Fibroblast of skin of right biceps (primary cell): ENCODE results near the gene TYSND1.
"Not testable (repeated sequence)": the region's sequence is repeated elsewhere in the genome, so short reads cannot be mapped to it uniquely, and the experiment has no call there.

ENCODE experiments used
- DNase-seq: peaks from one replicate; pipeline ENCODE4 v3.0.0-alpha.2; 2013

The TYSND1 gene

GRCh38 chr10:70162892-70163201, 16.3 kb upstream of the TYSND1 start:
- DNase-seq: peak; percentile 6

GRCh38 chr10:70162151-70162891, 15.8 kb upstream of the TYSND1 start:
- no peak for DNase-seq

- DNase-seq: no peak
Observed at GRCh38 chr10:70160798-70161197, 14.3 kb upstream of the TYSND1 start.

- DNase-seq: not testable (repeated sequence)
Observed at GRCh38 chr10:70159366-70159765, 12.9 kb upstream of the TYSND1 start.

GRCh38 chr10:70158113-70158512, 11.6 kb upstream of the TYSND1 start:
- DNase-seq: no peak

GRCh38 chr10:70155255-70155838, 8.8 kb upstream of the TYSND1 start:
- no peak for DNase-seq

GRCh38 chr10:70148516-70148915, 2.0 kb upstream of the TYSND1 start:
- DNase-seq: no peak

GRCh38 chr10:70147259-70147625, 742 bp upstream of the TYSND1 start:
- no peak for DNase-seq

GRCh38 chr10:70145666-70146488, 623 bp downstream of the TYSND1 start:
- DNase-seq: peak; percentile 73

- DNase-seq: peak; percentile 4
Observed at GRCh38 chr10:70145166-70145665, 1.3 kb downstream of the TYSND1 start.

GRCh38 chr10:70144372-70145110, 2.0 kb downstream of the TYSND1 start:
- no peak for DNase-seq

- no peak for DNase-seq
Observed at GRCh38 chr10:70142555-70142954, 3.9 kb downstream of the TYSND1 start.

- DNase-seq: no peak
Observed at GRCh38 chr10:70140297-70140696, 6.2 kb downstream of the TYSND1 start.

- DNase-seq: no peak
Observed at GRCh38 chr10:70139997-70140250, 6.6 kb downstream of the TYSND1 start.

- no peak for DNase-seq
Observed at GRCh38 chr10:70139151-70139996, 7.1 kb downstream of the TYSND1 start.

GRCh38 chr10:70137927-70138883, 8.3 kb downstream of the TYSND1 start:
- no peak for DNase-seq

- no peak for DNase-seq
Observed at GRCh38 chr10:70137135-70137534, 9.4 kb downstream of the TYSND1 start.

- no peak for DNase-seq
Observed at GRCh38 chr10:70135684-70136083, 10.8 kb downstream of the TYSND1 start.

GRCh38 chr10:70135046-70135445, 11.5 kb downstream of the TYSND1 start:
- no peak for DNase-seq

GRCh38 chr10:70132098-70133029, 14.1 kb downstream of the TYSND1 start, which contains the start of gene AIFM2:
Gene AIFM2, minus strand, starts transcription at chr10:70132825. Its CDS starts 8,741 bp downstream, at chr10:70124084.
- peak; percentile 60 for DNase-seq
